PC-9 (cell line): ENCODE measurements around the gene CHIT1.

Experiments used
- CTCF ChIP-seq: fragments of 200-600 bp; sonication (generic); conservative IDR thresholded peaks from 2 replicates; pipeline ENCODE4 v1.6.1; 2017; ENCODE audit warnings: mixed run types, antibody characterized with exemption, mild to moderate bottlenecking, moderate library complexity
- EZH2 ChIP-seq: fragments of 200-600 bp; sonication (generic); IDR thresholded peaks from 2 replicates; pipeline ENCODE4 v1.8.0; 2017; ENCODE audit warnings: antibody characterized with exemption, low read depth

- no peak for TF ChIP-seq CTCF
- TF ChIP-seq EZH2: no peak
These were observed 42.6 kb upstream of the CHIT1 start for GRCh38 chr1:203271962-203272632.
